Measurements from ENCODE around the gene AGAP1. TPM values are rescaled to one million over a fixed set of nuclear protein-coding genes. Genes with fewer than 3 reads are reported as not detected.

Gene AGAP1
- total RNA-seq, 2 experiments from 2014 or later, result not detected

DNA sequence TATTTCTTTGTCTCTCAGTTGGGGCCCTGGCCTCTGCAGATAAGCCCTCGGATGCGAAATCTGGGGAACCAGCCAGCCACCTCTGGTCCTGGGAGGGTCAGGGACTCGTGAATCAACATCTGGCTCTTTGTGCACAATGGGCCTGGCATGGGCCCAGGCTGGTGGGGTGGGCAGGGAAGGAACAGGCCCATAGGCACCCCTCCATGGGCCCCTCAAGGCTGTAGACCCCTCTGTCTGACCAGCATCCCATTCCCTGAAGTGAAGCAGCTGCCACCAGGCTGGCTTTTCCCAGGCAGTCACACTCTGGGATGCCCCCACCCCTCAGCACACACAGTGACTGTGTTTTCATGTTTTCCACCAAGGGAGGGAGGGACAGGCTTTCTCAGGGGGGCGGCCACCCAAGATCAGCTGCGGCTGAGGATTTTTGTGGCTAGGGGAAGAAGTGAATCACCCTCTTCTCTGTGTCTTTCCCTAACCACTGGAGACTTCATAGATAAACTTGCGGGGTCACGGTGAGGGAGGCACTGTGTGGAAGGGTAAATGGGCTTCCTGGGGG is 166.0 kb downstream of the AGAP1 start:
- no peaks in the 10 kb centered on the region for H3K9me3 ChIP-seq (ENCODE audit: low read length)
- no peak for TF ChIP-seq EZH2phosphoT487 (IDR thresholded peaks at IDR 0.05; ENCODE audit: borderline replicate concordance, low read depth, low read length)
- TF ChIP-seq, protein P1, sequence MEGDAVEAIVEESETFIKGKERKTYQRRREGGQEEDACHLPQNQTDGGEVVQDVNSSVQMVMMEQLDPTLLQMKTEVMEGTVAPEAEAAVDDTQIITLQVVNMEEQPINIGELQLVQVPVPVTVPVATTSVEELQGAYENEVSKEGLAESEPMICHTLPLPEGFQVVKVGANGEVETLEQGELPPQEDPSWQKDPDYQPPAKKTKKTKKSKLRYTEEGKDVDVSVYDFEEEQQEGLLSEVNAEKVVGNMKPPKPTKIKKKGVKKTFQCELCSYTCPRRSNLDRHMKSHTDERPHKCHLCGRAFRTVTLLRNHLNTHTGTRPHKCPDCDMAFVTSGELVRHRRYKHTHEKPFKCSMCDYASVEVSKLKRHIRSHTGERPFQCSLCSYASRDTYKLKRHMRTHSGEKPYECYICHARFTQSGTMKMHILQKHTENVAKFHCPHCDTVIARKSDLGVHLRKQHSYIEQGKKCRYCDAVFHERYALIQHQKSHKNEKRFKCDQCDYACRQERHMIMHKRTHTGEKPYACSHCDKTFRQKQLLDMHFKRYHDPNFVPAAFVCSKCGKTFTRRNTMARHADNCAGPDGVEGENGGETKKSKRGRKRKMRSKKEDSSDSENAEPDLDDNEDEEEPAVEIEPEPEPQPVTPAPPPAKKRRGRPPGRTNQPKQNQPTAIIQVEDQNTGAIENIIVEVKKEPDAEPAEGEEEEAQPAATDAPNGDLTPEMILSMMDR (conservative IDR thresholded peaks at IDR 0.05; ENCODE audit: low read length), result no peak
- H3K79me2 ChIP-seq (ENCODE audit: insufficient read depth, low read depth, low read length), result no peaks in the 10 kb centered on the region
- H3K9me2 ChIP-seq (ENCODE audit: insufficient read depth, low read length), result no peaks in the 10 kb centered on the region
- H3K4me1 ChIP-seq (ENCODE audit: insufficient read depth, low read length, poor library complexity, severe bottlenecking), result no peaks in the 10 kb centered on the region
- CTCF ChIA-PET (ENCODE audit: unreplicated experiment), result no interaction called here
- H3K4me3 ChIP-seq (ENCODE audit: low read depth, low read length, poor library complexity, severe bottlenecking), result no peak overlapping the region
- POLR2A ChIA-PET, result interaction anchor here (0.6 kb wide), 1 partner anchor 559 kb away, joined by 3 read pairs; no protein-coding TSS in a partner anchor
- intact Hi-C loops (cut with micrococcal nuclease; ENCODE audit: unreplicated experiment), result no loop called here
- no peak overlapping the region for H3K27ac ChIP-seq (ENCODE audit: low read depth, low read length, poor library complexity, severe bottlenecking)
- no TSS peak for BruUV-seq (replicated peaks)
- H2AFZ ChIP-seq (ENCODE audit: low read length), result no peak overlapping the region
- no peak overlapping the region for H3K4me2 ChIP-seq (ENCODE audit: low read length)
- no peak for DNase-seq (ENCODE audit: low spot score)
- H4K20me1 ChIP-seq (ENCODE audit: insufficient read depth, low read length), result no peaks in the 10 kb centered on the region; the same call in 1 of the 2 replicates
- H3K36me3 ChIP-seq (ENCODE audit: insufficient read depth, low read length), result no peaks in the 10 kb centered on the region

DNA sequence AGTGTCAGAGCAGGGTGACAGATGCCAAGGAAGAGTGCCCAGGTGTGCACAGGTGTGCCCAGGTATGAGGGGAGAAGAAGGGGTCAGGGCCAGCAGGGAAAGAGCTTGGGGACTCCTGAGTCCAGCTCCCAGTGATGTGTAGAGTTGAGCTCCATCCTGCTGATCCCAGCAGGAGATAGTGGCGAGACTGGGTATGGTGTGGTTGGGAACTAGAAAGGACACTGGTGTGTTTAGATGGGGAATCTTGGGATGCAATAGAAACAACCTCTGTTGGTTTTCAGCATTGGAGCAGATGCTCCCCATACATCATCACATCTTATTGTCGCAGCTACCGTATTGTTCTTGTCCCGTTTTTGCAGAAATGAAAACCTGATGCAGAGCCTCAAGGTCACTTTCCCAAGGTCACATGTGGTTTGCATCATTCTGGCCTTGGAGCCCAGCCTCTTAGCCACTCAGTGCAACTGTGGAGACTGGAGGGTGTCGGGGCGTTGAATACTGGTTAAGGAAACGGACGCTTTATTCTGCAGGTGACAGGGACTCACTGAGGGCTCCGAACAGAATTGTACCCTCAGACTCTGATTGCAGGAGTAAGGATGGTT is 166.7 kb downstream of the AGAP1 start:
- CTCF ChIA-PET (ENCODE audit: unreplicated experiment), result no interaction called here
- Histone ChIP-seq H4K20me1 (ENCODE audit: insufficient read depth, low read length) (no peaks in the 10 kb centered on the region; the same call in 1 of the 2 replicates), H3K9me2 (ENCODE audit: insufficient read depth, low read length) (no peaks in the 10 kb centered on the region), H3K4me3 (ENCODE audit: low read depth, low read length, poor library complexity, severe bottlenecking) (no peak overlapping the region), H3K27ac (ENCODE audit: low read depth, low read length, poor library complexity, severe bottlenecking) (no peak overlapping the region), H3K36me3 (ENCODE audit: insufficient read depth, low read length) (no peaks in the 10 kb centered on the region), H3K9me3 (ENCODE audit: low read length) (no peaks in the 10 kb centered on the region), H3K79me2 (ENCODE audit: insufficient read depth, low read depth, low read length) (no peaks in the 10 kb centered on the region), H2AFZ (ENCODE audit: low read length) (no peak overlapping the region), H3K4me2 (ENCODE audit: low read length) (no peak overlapping the region), H3K4me1 (ENCODE audit: insufficient read depth, low read length, poor library complexity, severe bottlenecking) (no peaks in the 10 kb centered on the region)
- POLR2A ChIA-PET, result no interaction called here
- no peak for DNase-seq (ENCODE audit: low spot score)
- intact Hi-C loops (cut with micrococcal nuclease; ENCODE audit: unreplicated experiment), result no loop called here
- BruUV-seq (replicated peaks), result no TSS peak
- TF ChIP-seq, protein P1 (conservative IDR thresholded peaks at IDR 0.05; ENCODE audit: low read length), result no peak
- TF ChIP-seq EZH2phosphoT487 (IDR thresholded peaks at IDR 0.05; ENCODE audit: borderline replicate concordance, low read depth, low read length), result no peak

Measured in OCI-LY7 (cell line).